Measurements from ENCODE around the gene CSTF3.
"Not testable (repeated sequence)": the region's sequence is repeated elsewhere in the genome, so short reads cannot be mapped to it uniquely, and the experiment has no call there.

The CSTF3 gene

GRCh38 chr11:33086017-33086416 lies 75.3 kb downstream of the CSTF3 start:
- no peak for DNase-seq (ENCODE audit: low read depth)

- no peak for DNase-seq (ENCODE audit: low read depth)
These were observed 77.4 kb downstream of the CSTF3 start for GRCh38 chr11:33083918-33084317.

GRCh38 chr11:33072465-33072864 lies 88.8 kb downstream of the CSTF3 start:
- no peak for DNase-seq (ENCODE audit: low read depth)

- no peak for DNase-seq (ENCODE audit: low read depth)
These were observed 92.5 kb downstream of the CSTF3 start for GRCh38 chr11:33068611-33069340.

GRCh38 chr11:33067294-33067693 lies 94.0 kb downstream of the CSTF3 start:
- no peak for DNase-seq (ENCODE audit: low read depth)

GRCh38 chr11:33065445-33066178 lies 95.7 kb downstream of the CSTF3 start:
- peak; percentile 65 for DNase-seq (ENCODE audit: low read depth)

GRCh38 chr11:33064866-33065265 lies 96.4 kb downstream of the CSTF3 start:
- DNase-seq (ENCODE audit: low read depth) = no peak

GRCh38 chr11:33064033-33064825 lies 97.1 kb downstream of the CSTF3 start:
- no peak for DNase-seq (ENCODE audit: low read depth)

GRCh38 chr11:33063326-33063881 lies 97.9 kb downstream of the CSTF3 start:
- DNase-seq (ENCODE audit: low read depth) = no peak

- no peak for DNase-seq (ENCODE audit: low read depth)
These were observed 99.1 kb downstream of the CSTF3 start for GRCh38 chr11:33062137-33062536.

GRCh38 chr11:33060271-33060670 lies 101.0 kb downstream of the CSTF3 start:
- no peak for DNase-seq (ENCODE audit: low read depth)

GRCh38 chr11:33059331-33060007 lies 101.8 kb downstream of the CSTF3 start:
- DNase-seq (ENCODE audit: low read depth) = no peak

GRCh38 chr11:33057284-33057683 lies 104.0 kb downstream of the CSTF3 start:
- no peak for DNase-seq (ENCODE audit: low read depth)

- no peak for DNase-seq (ENCODE audit: low read depth)
These were observed 105.9 kb downstream of the CSTF3 start for GRCh38 chr11:33055375-33055774.

- DNase-seq (ENCODE audit: low read depth) = no peak
These were observed 109.0 kb downstream of the CSTF3 start for GRCh38 chr11:33052231-33052630.

GRCh38 chr11:33049565-33050408 lies 111.5 kb downstream of the CSTF3 start:
- not testable (repeated sequence) for DNase-seq (ENCODE audit: low read depth)

GRCh38 chr11:33048701-33049100 lies 112.6 kb downstream of the CSTF3 start:
- not testable (repeated sequence) for DNase-seq (ENCODE audit: low read depth)

GRCh38 chr11:33045551-33046255 lies 115.6 kb downstream of the CSTF3 start:
- no peak for DNase-seq (ENCODE audit: low read depth)

GRCh38 chr11:33044285-33044756 lies 117.0 kb downstream of the CSTF3 start:
- DNase-seq (ENCODE audit: low read depth) = no peak

GRCh38 chr11:33043221-33043830 lies 118.0 kb downstream of the CSTF3 start:
- DNase-seq (ENCODE audit: low read depth) = no peak

Data from activated T-cell treated with anti-CD3 and anti-CD28 coated beads for 48 hours (primary cell).